ENCODE results near the gene IL23R.

DNA sequence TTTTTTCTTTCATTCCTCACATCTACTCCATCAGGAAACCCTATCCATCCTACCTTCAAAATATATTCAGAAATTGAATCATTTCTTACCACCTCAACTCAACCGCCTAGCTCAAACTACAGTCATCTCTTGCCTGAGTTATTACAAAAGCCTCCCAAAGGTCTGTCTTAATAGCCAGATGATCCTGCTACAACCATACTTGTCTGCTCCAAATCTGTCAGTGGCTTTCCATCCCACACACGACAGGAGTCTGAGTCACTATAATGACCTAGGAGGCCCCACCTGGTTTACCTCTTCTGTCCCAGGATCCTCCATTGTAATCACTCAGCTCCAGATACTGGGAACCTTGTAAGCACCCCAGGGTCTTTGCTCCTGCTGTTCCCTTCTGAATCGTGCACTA is 104.3 kb downstream of the IL23R start:
- TF ChIP-seq YY1 (IDR thresholded peaks at IDR 0.05; ENCODE audit: insufficient read depth, insufficient read length), result no peak
- TF ChIP-seq ZNF274 (IDR thresholded peaks at IDR 0.05; ENCODE audit: low read depth, low read length), result no peak

Measured in NT2/D1 (cell line).